ENCODE results near the gene N4BP3.

DNA sequence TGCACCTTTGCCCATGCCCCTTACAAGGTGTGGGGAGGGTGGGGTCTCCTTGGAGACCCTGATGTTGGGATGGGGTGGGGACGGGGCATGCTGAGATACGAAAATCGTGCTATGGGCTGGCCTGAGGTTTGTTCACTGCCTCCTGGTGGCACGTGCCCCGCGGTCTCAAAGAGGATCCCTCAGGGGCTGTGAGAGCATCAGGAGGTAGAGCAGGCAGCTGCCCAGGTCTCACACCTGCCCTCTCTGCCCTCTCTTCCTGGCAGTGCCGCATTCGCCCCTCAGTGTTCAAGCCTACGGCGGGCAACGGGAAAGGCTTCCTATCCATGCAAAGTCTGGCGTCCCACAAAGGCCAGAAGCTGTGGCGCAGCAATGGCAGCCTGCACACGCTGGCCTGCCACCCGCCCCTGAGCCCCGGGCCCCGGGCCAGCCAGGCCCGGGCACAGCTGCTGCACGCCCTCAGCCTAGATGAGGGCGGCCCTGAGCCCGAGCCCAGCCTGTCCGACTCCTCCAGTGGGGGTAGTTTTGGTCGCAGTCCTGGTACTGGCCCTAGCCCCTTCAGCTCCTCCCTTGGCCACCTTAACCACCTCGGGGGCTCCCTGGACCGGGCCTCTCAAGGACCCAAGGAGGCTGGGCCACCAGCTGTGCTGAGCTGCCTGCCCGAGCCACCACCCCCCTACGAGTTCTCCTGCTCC is 6.7 kb downstream of the N4BP3 start:
- TF ChIP-seq, protein P1, sequence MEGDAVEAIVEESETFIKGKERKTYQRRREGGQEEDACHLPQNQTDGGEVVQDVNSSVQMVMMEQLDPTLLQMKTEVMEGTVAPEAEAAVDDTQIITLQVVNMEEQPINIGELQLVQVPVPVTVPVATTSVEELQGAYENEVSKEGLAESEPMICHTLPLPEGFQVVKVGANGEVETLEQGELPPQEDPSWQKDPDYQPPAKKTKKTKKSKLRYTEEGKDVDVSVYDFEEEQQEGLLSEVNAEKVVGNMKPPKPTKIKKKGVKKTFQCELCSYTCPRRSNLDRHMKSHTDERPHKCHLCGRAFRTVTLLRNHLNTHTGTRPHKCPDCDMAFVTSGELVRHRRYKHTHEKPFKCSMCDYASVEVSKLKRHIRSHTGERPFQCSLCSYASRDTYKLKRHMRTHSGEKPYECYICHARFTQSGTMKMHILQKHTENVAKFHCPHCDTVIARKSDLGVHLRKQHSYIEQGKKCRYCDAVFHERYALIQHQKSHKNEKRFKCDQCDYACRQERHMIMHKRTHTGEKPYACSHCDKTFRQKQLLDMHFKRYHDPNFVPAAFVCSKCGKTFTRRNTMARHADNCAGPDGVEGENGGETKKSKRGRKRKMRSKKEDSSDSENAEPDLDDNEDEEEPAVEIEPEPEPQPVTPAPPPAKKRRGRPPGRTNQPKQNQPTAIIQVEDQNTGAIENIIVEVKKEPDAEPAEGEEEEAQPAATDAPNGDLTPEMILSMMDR (IDR thresholded peaks at IDR 0.05; ENCODE audit: low read length) = no peak
- TF ChIP-seq EZH2 (optimal IDR thresholded peaks at IDR 0.05; ENCODE audit: low read depth, low read length) = no peak
- TF ChIP-seq EZH2phosphoT487 (IDR thresholded peaks at IDR 0.05; ENCODE audit: low read length) = no peak
